ENCODE measurements around the gene RRM2.
"Not testable (repeated sequence)": the region's sequence is repeated elsewhere in the genome, so short reads cannot be mapped to it uniquely, and the experiment has no call there.

RRM2 gene

GRCh38 chr2:10132596-10132995, 10.1 kb downstream of the RRM2 start:
- no peak for DNase-seq (ENCODE audit: low read depth in 2 of 2)

DNA sequence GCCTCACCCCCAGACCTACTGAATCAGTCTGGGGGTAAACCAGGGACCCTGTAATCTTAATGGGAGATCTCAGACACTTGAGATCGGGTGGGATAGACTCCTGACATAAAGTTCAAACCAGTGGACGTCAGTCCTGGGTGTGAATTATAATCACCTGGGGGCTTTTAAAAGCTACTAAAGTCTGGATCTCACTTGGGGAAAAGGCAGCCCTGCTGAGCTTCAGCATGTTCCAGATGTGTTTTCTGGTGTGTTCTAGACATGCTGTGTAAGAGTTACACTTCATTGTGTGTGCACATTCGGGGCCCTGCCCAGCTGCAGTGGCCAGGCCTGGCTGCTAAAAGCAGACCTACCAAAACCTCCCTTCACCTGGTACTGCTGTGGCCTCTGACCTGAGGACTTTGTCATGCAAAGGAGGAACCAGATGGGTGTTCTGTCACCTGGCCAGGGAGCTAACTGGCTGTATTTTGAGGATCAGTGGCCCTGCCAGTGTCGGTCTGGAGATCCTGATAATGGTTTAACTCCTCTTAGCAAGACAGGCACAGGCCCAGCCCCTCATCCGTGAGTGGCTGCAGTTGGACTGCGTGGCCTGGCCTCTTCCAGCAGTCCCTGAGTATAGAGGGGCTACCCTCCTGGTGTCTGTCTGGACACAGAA, 10.6 kb downstream of the RRM2 start:
- no peak for DNase-seq (ENCODE audit: low read depth in 2 of 2)

DNA sequence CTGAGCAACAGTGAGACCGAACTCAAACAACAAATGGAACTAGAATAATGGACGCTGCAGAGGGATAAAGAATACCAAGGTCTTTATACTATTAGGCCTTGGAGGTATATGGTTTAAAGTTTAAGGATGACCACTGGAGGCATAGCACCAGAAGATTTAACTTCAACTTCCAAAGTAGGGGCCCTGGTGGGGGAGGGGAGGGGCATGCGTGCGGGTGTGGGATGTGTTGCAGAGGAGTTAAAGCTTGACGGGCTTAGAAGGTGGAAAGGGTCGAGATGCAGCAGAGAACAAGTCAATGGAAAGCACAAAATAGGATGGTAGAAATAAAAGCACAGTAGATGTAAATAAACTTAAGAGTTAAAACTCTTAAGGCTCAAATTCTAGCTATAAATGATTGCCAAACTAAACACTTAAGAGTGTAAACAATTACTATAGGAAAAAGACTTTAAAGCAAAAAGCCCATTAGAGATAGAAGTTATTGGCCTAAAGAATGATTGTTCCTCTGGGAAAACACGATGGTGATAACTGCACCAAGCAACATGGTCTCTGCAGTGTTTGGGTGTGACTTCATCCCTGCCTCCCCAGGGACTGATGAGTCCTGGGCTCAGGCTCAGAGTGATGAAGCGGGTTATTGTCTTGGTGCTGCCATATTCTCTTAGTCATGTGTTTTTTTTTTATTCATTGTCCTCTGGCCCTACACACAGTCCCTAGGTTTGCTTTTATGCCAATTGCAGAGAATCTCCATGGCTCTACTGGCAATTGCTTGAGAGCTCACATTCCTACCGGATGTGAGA, 13.0 kb downstream of the RRM2 start:
- DNase-seq (ENCODE audit: low read depth in 2 of 2) = no peak

GRCh38 chr2:10136101-10136934, 13.8 kb downstream of the RRM2 start:
- DNase-seq (ENCODE audit: low read depth in 2 of 2) = no peak

- DNase-seq (ENCODE audit: low read depth in 2 of 2) = no peak
Measured at GRCh38 chr2:10137053-10137843, 14.7 kb downstream of the RRM2 start.

DNA sequence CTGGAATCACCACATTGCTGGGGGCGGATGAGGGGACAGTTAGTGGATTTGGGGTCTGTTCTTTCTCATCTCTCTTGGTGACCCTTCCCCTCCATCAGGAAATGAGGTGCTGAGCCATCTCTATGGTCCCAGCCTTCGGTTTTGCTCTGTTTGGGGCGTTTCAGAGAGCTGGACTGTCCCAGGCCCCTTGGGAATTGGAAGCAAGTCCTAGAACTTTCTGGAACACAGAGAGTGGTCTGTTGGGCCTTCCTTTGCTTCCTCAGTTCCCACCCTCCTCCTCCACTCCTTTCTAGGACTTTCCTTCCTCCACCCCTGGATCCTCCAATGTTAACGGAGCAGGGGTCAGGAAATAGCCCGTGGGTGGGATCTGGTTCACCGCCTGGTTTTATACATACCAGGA, 17.0 kb downstream of the RRM2 start:
- DNase-seq (ENCODE audit: low read depth in 2 of 2) = no peak

DNA sequence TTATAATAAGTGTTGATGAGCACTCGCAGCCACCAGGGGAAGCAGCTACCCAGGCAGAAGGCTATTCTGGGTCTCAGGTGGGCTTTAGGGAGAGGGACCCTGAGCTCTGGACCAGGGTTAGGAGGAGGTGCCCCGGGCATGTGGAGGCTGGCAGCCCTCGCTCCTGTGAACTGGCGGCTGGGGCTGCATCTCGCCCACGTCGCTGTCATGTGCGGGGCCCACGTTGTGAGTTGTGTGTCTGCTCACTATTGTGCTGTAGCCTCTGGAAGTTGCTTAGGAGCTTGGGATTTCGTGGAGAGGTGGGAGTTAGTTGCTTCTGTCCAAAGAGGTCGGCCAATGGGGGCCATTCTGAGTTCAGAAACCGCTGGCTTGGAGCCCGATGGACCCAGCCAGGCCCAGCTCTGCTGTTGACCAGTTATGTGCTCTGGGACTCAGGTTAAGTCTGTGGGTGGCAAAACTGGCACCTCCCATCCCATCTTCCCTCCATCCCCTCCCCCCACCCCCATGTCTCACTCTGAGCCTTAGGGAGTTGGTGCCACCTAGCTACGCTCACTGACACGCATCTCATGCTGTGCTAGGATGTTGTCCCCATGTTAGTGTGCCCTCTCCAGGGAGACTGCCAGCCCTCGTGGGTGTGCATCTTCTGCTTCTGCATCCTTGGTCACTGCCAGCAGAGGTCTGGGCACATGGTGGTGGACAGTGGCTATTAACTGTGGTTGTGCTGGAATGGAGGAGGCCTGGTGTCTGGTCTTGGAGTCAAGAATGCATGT, 18.5 kb downstream of the RRM2 start:
- DNase-seq (ENCODE audit: low read depth in 2 of 2) = no peak

DNA sequence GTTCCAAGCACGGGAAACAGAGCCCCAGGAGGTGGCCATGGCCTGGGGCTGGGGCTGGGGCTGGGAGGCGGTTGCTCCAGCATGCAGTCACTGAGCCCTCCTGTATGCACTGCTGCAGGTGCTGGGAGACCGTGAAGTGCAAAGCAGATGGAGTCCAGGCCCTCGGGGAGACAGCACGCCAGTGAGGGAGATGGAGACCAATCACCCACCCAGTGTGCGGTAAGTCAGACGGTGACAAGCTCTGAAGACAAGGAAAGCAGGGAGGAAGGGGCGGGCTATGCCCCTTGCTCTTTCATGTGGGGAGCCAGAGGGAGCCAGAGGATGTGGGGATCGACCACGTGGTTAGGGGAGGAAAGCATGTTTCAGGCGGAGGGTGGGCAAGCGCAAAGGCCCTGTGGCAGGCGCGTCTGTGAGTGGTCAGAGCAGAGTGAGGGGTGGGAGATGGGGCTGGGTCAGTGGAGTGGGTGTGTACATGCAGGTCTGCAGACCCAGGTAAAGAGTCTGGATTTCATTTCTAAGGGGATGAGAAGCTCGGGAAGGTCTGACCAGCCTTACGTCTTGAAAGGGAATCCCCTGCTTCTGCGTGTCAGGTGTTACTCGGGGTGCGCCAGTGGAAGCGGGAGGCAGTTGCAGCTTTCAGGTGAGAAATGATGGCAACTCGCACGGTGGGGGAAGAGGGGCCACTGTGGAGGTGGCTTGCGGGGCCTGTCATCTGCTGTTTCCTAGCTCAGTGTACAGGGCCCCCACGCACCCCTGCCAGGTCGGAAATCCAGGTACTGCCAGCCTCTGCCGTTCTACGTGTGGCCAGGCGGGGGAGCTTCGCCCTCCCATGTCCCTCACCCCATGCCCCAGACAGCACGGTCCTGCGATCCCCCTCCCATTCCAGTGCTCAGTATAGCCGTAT, 19.4 kb downstream of the RRM2 start:
- DNase-seq (ENCODE audit: low read depth in 2 of 2) = no peak

- DNase-seq (ENCODE audit: low read depth in 2 of 2) = no peak
Measured at GRCh38 chr2:10142640-10142965, 20.1 kb downstream of the RRM2 start.

DNA sequence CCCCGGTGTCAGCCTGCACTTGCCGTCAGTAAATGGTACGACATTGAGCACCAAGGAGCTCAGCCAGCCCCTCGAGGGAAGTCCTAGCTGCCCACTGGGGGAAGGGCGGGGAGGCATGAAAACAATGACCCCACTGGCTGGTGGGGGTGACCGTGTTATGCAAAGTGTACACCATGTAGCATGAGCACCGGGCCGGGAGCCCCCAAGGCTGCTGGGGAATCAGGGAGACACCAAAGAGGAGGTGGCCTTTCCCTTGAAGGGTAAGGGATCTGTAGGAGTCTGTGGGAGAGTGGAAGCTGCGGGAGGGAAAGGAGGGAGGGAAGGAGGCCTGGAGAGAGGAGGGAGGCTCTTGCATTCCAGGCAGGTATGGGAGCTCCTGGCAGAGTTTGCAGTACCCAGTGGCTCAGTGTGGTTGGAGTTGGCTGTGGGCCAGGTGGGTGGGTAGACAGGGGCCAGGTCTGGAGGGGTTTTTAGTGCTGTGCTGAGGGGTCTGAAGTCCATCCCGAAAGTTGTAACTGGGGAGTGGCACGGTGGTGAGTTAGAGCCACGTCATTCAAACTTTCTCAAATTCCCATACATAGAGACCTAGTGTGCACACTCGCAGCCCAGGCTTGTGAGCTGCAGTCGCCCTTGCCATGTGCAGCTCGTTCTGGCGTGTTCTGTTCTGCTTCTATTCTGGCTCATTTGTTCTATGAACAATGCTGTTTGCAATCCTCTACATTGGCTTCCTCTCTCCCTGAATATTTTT, 22.4 kb downstream of the RRM2 start:
- no peak for DNase-seq (ENCODE audit: low read depth in 2 of 2)

- DNase-seq (ENCODE audit: low read depth in 2 of 2) = no peak
Measured at GRCh38 chr2:10145519-10146357, 23.2 kb downstream of the RRM2 start.

- DNase-seq (ENCODE audit: low read depth in 2 of 2) = no peak
Measured at GRCh38 chr2:10146366-10147005, 23.9 kb downstream of the RRM2 start.

DNA sequence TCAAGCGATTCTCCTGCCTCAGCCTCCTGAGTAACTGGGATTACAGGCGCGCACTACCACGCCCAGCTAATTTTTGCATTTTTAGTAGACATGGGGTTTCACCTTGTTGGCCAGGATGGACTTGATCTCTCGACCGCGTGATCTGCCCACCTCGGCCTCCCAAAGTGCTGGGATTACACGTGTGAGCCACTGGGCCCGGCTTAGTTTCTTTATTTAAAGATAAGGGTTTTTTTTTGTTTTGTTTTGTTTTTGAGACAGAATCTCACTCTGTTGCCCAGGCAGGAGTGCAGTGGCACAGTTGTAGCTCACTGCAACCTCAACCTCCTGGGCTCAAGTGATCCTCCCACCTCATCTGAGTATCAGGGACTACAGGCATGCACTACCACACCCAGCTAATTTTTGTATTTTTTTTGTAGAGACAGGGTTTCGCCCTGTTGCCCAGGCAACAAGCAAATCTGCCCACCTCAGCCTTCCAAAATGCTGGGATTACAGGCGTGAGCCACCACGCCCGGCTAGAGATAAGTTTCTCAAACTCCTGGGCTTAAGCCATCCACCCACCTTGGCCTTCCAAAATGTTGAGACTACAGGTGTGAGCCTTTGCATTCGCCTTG, 24.6 kb downstream of the RRM2 start:
- DNase-seq (ENCODE audit: low read depth in 2 of 2) = not testable (repeated sequence)

DNA sequence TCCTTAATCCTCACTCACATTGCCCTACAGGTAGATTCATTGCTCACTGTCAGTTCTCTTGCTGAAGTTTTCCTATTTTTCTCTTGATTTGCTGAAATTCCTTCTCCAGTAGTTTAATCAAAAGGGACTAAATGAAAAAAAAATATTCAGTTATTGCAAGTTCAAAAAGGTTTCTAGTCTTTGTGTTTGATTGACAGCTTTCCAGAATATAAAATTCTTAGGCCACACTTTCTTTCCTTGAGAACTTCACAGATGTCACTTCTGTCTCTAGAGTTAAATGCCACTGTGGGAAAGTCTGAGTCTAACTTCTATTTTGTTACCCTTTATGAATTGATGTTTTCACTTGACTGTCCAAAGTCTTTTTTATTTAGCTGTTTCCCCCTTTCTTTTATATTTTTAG, 25.7 kb downstream of the RRM2 start:
- no peak for DNase-seq (ENCODE audit: low read depth in 2 of 2)

- DNase-seq (ENCODE audit: low read depth in 2 of 2) = no peak
Measured at GRCh38 chr2:10149635-10150034, 27.1 kb downstream of the RRM2 start.

- no peak for DNase-seq (ENCODE audit: low read depth in 2 of 2)
Measured at GRCh38 chr2:10150436-10150835, 27.9 kb downstream of the RRM2 start.

DNA sequence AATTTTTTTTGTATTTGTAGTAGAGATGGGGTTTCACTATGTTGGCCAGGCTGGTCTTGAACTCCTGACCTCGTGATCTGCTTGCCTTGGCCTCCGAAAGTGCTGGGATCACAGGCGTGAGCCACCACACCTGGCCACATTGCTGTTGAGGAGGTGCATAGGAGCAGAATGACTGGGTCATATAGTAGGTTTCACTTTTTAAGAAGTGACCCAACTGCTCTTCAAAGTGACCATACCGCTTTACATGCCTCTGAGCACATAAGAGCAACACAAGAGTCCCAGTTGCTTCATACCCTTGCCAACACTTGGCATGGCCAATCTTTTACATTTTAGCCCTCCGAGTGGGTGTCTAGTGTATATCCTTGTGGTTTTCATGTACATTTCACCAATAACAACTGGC, 28.9 kb downstream of the RRM2 start:
- DNase-seq (ENCODE audit: low read depth in 2 of 2) = no peak

DNA sequence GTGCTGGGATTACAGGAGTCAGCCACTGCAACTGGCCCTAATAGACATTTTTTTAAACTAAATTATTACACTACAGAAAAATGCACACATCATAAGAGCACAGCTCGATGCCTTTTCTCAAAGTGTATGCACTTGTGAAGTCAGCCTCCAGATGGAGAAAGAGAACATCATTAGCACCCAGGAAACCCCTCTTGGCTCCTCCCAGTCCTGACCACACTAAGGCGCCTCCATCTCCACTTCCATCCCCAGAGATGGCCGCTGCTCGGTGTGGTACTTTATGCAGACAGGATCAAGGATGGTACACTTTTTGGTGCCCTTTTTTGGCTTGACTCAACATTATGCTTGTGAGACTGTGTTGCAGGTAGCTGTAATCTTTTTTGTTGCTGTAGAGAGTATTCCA, 34.8 kb downstream of the RRM2 start:
- DNase-seq (ENCODE audit: low read depth in 2 of 2) = no peak
